ENCODE measurements around the gene SMCP.

SMCP gene

GRCh38 chr1:152878042-152878441 is at the start of gene SMCP:
Gene SMCP (plus strand): TSS chr1:152878322. CDS start chr1:152884423, 6,101 bp downstream.
- H3K27ac Mint-ChIP-seq, result no peak within 1 kb of the TSS
- H3K9me3 Mint-ChIP-seq, result no peaks in the 10 kb centered on the region
- H3K4me3 Mint-ChIP-seq, result no peak within 1 kb of the TSS
- peaks cover 1% of the 10 kb centered on the region for H3K36me3 Mint-ChIP-seq
- H3K4me1 Mint-ChIP-seq, result no peaks in the 10 kb centered on the region
- peaks cover 12% of the 10 kb centered on the region for H3K27me3 Mint-ChIP-seq

DNA sequence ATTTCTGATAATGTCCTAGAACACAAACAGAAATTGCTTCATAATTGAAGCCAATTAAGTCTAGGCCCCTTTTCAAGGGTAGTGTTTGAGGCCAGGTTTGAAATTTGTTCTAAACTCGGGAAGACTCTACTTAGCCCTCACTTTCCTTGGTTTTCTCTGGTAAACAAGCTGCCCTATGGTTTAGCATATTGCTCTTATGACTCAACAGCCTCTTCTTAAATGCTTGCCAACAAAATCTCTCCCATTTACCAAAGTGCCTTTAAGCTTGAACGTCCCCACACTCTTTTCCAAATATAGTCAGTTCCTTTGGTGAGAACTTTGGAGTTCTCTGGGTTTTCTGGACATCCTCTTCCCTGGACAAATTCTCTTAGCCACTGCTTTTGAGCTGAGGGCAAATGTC is 41.3 kb upstream of the SMCP start:
- H3K27ac Mint-ChIP-seq, result no peak overlapping the region
- no peak overlapping the region for H3K4me3 Mint-ChIP-seq
- no peaks in the 10 kb centered on the region for H3K36me3 Mint-ChIP-seq
- H3K9me3 Mint-ChIP-seq, result no peaks in the 10 kb centered on the region
- peaks cover 5% of the 10 kb centered on the region for H3K27me3 Mint-ChIP-seq
- no peaks in the 10 kb centered on the region for H3K4me1 Mint-ChIP-seq

DNA sequence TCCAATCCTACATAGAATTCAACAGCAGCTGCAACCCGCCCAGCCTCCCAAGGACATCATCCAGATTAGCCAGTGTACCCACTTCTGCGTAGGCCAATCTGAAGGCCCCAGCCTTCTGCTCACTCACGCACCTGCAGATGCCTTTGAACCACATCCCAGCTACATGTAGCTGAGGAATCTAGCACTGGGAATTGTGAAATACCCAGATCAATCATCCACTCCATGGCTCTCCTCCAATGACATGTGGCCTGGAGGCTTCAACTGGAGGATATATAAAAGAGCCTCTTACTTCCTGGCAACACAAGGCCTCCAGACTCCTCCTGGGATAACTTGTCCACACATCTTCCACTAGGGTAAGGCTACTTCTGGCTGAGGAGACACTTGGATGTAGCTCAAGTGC is 35.6 kb upstream of the SMCP start, which contains the start of gene LCE6A:
LCE6A (plus strand) TSS at position 301 of the 400 bp plus-strand sequence. CDS start 665 bp downstream, outside the sequence.
- H3K4me3 Mint-ChIP-seq, result no peak within 1 kb of the TSS
- no peak within 1 kb of the TSS for H3K27ac Mint-ChIP-seq
- no peaks in the 10 kb centered on the region for H3K36me3 Mint-ChIP-seq
- H3K27me3 Mint-ChIP-seq, result peaks cover 8% of the 10 kb centered on the region
- no peaks in the 10 kb centered on the region for H3K9me3 Mint-ChIP-seq
- H3K4me1 Mint-ChIP-seq, result no peaks in the 10 kb centered on the region

- no peak overlapping the region for H3K27ac Mint-ChIP-seq
- H3K27me3 Mint-ChIP-seq, result peaks cover 3% of the 10 kb centered on the region
- H3K4me3 Mint-ChIP-seq, result no peak overlapping the region
- no peaks in the 10 kb centered on the region for H3K36me3 Mint-ChIP-seq
- no peaks in the 10 kb centered on the region for H3K4me1 Mint-ChIP-seq
- H3K9me3 Mint-ChIP-seq, result no peaks in the 10 kb centered on the region
These were observed 22.5 kb upstream of the SMCP start for GRCh38 chr1:152855661-152856060.

- Mint-ChIP-seq H3K27me3 (peaks cover 4% of the 10 kb centered on the region), H3K4me3 (no peak overlapping the region), H3K4me1 (no peaks in the 10 kb centered on the region), H3K27ac (no peak overlapping the region), H3K9me3 (no peaks in the 10 kb centered on the region), H3K36me3 (no peaks in the 10 kb centered on the region)
These were observed 20.1 kb upstream of the SMCP start for GRCh38 chr1:152858062-152858461.

DNA sequence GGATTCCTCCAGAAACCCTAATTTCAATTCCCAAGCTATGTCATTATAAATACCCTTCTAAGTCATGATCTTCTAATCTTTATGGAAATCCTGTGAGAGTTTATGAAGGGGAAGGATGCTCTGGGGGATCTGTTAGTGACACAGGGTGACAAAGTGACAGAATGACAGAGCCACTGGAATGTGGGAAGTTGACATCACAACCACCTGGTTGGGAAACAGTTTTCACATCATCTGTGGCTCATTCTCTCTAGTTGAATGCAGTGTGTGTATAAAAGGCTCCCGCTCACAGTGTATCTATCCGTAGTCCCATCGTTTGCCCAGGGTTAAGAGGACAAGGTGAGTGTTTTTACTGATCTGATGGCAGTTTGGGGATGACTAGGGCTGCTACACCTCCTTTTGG is 18.4 kb upstream of the SMCP start, which contains the start of gene LCE7A:
LCE7A (plus strand) TSS at position 301 of the 400 bp plus-strand sequence. CDS start 702 bp downstream, outside the sequence.
- Mint-ChIP-seq H3K27me3 (peaks cover 4% of the 10 kb centered on the region), H3K4me3 (no peak within 1 kb of the TSS), H3K9me3 (no peaks in the 10 kb centered on the region), H3K4me1 (no peaks in the 10 kb centered on the region), H3K36me3 (no peaks in the 10 kb centered on the region), H3K27ac (no peak within 1 kb of the TSS)

GRCh38 chr1:152860129-152860528 is 18.0 kb upstream of the SMCP start:
- H3K4me1 Mint-ChIP-seq, result no peaks in the 10 kb centered on the region
- no peaks in the 10 kb centered on the region for H3K36me3 Mint-ChIP-seq
- no peaks in the 10 kb centered on the region for H3K9me3 Mint-ChIP-seq
- peaks cover 4% of the 10 kb centered on the region for H3K27me3 Mint-ChIP-seq
- no peak overlapping the region for H3K27ac Mint-ChIP-seq
- no peak overlapping the region for H3K4me3 Mint-ChIP-seq

DNA sequence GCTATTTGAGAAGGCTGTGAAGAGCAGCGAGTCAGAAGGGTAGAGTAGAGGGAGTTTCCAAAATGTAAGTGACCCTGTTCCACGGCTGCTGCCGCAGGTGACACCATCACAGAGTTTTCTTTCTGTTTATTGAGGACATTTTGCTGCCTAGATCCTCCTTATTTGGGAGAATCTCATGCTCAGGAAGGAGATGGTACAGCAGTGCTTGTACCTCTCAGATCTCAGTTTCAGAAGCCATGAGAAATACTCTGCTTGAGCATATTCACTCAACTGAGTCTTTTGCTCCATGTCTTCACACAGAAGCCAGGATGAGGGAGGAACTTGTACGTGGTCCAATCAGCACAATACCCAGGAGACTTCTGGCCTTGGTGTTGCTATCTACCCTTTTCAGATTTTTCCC is 16.7 kb upstream of the SMCP start:
- no peaks in the 10 kb centered on the region for H3K36me3 Mint-ChIP-seq
- peaks cover 4% of the 10 kb centered on the region for H3K27me3 Mint-ChIP-seq
- no peaks in the 10 kb centered on the region for H3K4me1 Mint-ChIP-seq
- no peak overlapping the region for H3K4me3 Mint-ChIP-seq
- no peaks in the 10 kb centered on the region for H3K9me3 Mint-ChIP-seq
- H3K27ac Mint-ChIP-seq, result no peak overlapping the region

DNA sequence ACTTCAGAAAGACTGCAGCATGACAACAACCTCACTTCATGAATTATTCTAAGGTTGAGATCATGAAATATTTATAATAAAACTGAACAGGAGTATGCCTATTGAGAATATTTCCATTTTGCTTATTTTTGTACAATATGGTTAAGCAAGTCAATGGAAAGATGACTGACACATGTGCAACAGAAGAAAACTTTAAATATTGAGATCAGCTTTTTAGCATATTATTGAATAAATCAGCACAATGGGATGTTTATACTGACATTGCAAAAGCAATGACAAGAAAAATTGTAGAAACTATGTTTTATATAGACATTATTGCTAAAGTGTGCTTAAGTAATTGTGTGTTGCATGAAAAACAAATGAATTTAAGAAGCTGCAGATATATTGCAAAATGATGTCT is 13.7 kb upstream of the SMCP start:
- no peaks in the 10 kb centered on the region for H3K36me3 Mint-ChIP-seq
- H3K27me3 Mint-ChIP-seq, result peaks cover 1% of the 10 kb centered on the region
- H3K4me1 Mint-ChIP-seq, result no peaks in the 10 kb centered on the region
- H3K27ac Mint-ChIP-seq, result no peak overlapping the region
- H3K4me3 Mint-ChIP-seq, result no peak overlapping the region
- H3K9me3 Mint-ChIP-seq, result no peaks in the 10 kb centered on the region

DNA sequence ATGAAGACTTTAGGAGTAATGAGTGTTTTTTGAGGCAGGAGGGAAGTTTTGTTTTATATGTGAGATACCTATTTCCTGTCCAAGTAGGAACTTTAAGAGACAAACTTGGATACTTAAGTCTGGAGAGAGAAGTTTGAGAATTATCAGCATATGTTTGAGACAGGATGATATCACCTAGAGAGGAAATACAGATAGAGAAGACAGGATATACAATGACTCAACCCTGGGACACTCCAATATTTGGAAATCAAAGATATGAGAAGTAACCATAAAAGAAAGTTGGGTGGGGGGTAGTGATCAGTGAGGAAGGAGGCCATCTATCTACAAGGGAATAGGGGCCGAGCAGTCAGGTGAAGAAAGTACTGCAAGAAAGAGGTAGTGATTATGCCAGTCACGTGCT is 11.8 kb upstream of the SMCP start:
- no peaks in the 10 kb centered on the region for H3K36me3 Mint-ChIP-seq
- no peaks in the 10 kb centered on the region for H3K9me3 Mint-ChIP-seq
- H3K4me3 Mint-ChIP-seq, result no peak overlapping the region
- H3K4me1 Mint-ChIP-seq, result no peaks in the 10 kb centered on the region
- no peak overlapping the region for H3K27ac Mint-ChIP-seq
- H3K27me3 Mint-ChIP-seq, result no peaks in the 10 kb centered on the region

DNA sequence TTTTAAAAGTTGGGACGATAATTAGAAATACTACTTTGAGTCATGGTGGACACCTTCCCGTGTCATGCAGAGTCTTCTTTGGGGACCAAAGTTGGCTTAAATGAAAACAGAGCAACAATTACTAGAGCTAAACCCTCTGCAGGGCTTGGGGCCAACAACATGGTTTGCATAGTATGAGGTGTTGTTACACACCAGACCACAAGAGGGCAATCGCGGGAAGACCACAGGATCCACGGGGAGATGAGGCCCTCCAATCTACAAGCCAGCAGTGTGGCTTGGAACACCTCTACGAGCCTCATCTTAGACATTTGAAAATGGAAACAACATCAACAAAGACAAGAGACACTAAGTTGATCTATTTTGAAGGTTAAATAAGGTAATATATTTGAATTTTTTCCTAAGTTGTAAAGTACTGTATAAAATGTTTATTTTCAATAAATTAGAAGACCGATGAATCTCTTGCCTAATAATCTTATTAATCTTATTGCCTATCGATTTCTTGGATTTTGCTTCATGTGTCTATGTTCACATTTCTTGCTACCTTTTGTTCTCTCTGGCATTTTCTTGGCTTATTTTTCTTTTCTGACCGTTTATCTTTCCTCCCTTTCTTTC is 8.2 kb upstream of the SMCP start:
- Mint-ChIP-seq H3K9me3 (no peaks in the 10 kb centered on the region), H3K4me1 (no peaks in the 10 kb centered on the region), H3K27me3 (peaks cover 1% of the 10 kb centered on the region), H3K4me3 (no peak overlapping the region), H3K36me3 (no peaks in the 10 kb centered on the region), H3K27ac (no peak overlapping the region)

- no peaks in the 10 kb centered on the region for H3K9me3 Mint-ChIP-seq
- peaks cover 1% of the 10 kb centered on the region for H3K27me3 Mint-ChIP-seq
- H3K4me3 Mint-ChIP-seq, result no peak overlapping the region
- H3K27ac Mint-ChIP-seq, result no peak overlapping the region
- no peaks in the 10 kb centered on the region for H3K36me3 Mint-ChIP-seq
- no peaks in the 10 kb centered on the region for H3K4me1 Mint-ChIP-seq
These were observed 7.0 kb upstream of the SMCP start for GRCh38 chr1:152870831-152871730.

- Mint-ChIP-seq H3K36me3 (no peaks in the 10 kb centered on the region), H3K9me3 (no peaks in the 10 kb centered on the region), H3K27ac (no peak overlapping the region), H3K4me1 (no peaks in the 10 kb centered on the region), H3K4me3 (no peak overlapping the region), H3K27me3 (peaks cover 1% of the 10 kb centered on the region)
These were observed 6.4 kb upstream of the SMCP start for GRCh38 chr1:152871731-152872126.

- no peaks in the 10 kb centered on the region for H3K4me1 Mint-ChIP-seq
- peaks cover 6% of the 10 kb centered on the region for H3K27me3 Mint-ChIP-seq
- no peaks in the 10 kb centered on the region for H3K9me3 Mint-ChIP-seq
- no peaks in the 10 kb centered on the region for H3K36me3 Mint-ChIP-seq
- H3K27ac Mint-ChIP-seq, result no peak overlapping the region
- H3K4me3 Mint-ChIP-seq, result no peak overlapping the region
These were observed 4.6 kb upstream of the SMCP start for GRCh38 chr1:152873495-152873894.

- H3K4me3 Mint-ChIP-seq, result no peak overlapping the region
- H3K9me3 Mint-ChIP-seq, result no peaks in the 10 kb centered on the region
- H3K4me1 Mint-ChIP-seq, result no peaks in the 10 kb centered on the region
- peaks cover 1% of the 10 kb centered on the region for H3K36me3 Mint-ChIP-seq
- H3K27ac Mint-ChIP-seq, result no peak overlapping the region
- H3K27me3 Mint-ChIP-seq, result peaks cover 12% of the 10 kb centered on the region
These were observed 1.3 kb upstream of the SMCP start for GRCh38 chr1:152876827-152877226.

GRCh38 chr1:152879559-152880198 is 1.6 kb downstream of the SMCP start:
- peaks cover 1% of the 10 kb centered on the region for H3K36me3 Mint-ChIP-seq
- H3K27ac Mint-ChIP-seq, result no peak overlapping the region
- peaks cover 10% of the 10 kb centered on the region for H3K27me3 Mint-ChIP-seq
- no peaks in the 10 kb centered on the region for H3K4me1 Mint-ChIP-seq
- no peaks in the 10 kb centered on the region for H3K9me3 Mint-ChIP-seq
- no peak overlapping the region for H3K4me3 Mint-ChIP-seq
